T-helper 9 cell (primary cell): ENCODE results near the gene MVB12B.

ENCODE experiments used
- DNase-seq: peaks from one replicate; pipeline ENCODE4 v3.0.0-alpha.2; 2020

Gene MVB12B

GRCh38 chr9:126363847-126364671, 37.4 kb downstream of the MVB12B start:
- no peak for DNase-seq

GRCh38 chr9:126365780-126366179, 39.2 kb downstream of the MVB12B start:
- DNase-seq = no peak

- DNase-seq = no peak
Observed at GRCh38 chr9:126366366-126367011, 39.9 kb downstream of the MVB12B start.

GRCh38 chr9:126367139-126367538, 40.5 kb downstream of the MVB12B start:
- no peak for DNase-seq

- DNase-seq = no peak
Observed at GRCh38 chr9:126367616-126368015, 41.0 kb downstream of the MVB12B start.

GRCh38 chr9:126368020-126368419, 41.4 kb downstream of the MVB12B start:
- no peak for DNase-seq

- no peak for DNase-seq
Observed at GRCh38 chr9:126371007-126371870, 44.6 kb downstream of the MVB12B start.

- no peak for DNase-seq
Observed at GRCh38 chr9:126372716-126373115, 46.1 kb downstream of the MVB12B start.

- DNase-seq = no peak
Observed at GRCh38 chr9:126373241-126373640, 46.6 kb downstream of the MVB12B start.

- DNase-seq = no peak
Observed at GRCh38 chr9:126374366-126374781, 47.7 kb downstream of the MVB12B start.

GRCh38 chr9:126375386-126375785, 48.8 kb downstream of the MVB12B start:
- no peak for DNase-seq

- no peak for DNase-seq
Observed at GRCh38 chr9:126376311-126377175, 49.9 kb downstream of the MVB12B start.

GRCh38 chr9:126377176-126377509, 50.5 kb downstream of the MVB12B start:
- DNase-seq = no peak

- DNase-seq = no peak
Observed at GRCh38 chr9:126377536-126377935, 50.9 kb downstream of the MVB12B start.

- DNase-seq = no peak
Observed at GRCh38 chr9:126378761-126379160, 52.1 kb downstream of the MVB12B start.

GRCh38 chr9:126379661-126380360, 53.2 kb downstream of the MVB12B start:
- DNase-seq = no peak

- DNase-seq = no peak
Observed at GRCh38 chr9:126380447-126380846, 53.8 kb downstream of the MVB12B start.

GRCh38 chr9:126381195-126381594, 54.6 kb downstream of the MVB12B start:
- DNase-seq = no peak

GRCh38 chr9:126383406-126384046, 56.9 kb downstream of the MVB12B start:
- no peak for DNase-seq

- DNase-seq = no peak
Observed at GRCh38 chr9:126384926-126385325, 58.3 kb downstream of the MVB12B start.

GRCh38 chr9:126386088-126386487, 59.5 kb downstream of the MVB12B start:
- DNase-seq = no peak
